Kidney (tissue), 14 donors: ENCODE measurements around the gene ARHGAP42. TPM values are rescaled to one million over a fixed set of nuclear protein-coding genes. Genes with fewer than 3 reads are reported as not detected.

Source experiments
- DNase-seq, 5 donors: peaks; one replicate each; pipeline ENCODE4 v3.0.0-alpha.2; 2013 to 2020
- FAIRE-seq: peaks from 2 replicates; lab custom pipeline; 2012; peaks lifted over from hg19 to GRCh38; lab: Jason Lieb, UNC
- H3K27ac ChIP-seq, 2 donors: one replicate each; pipeline ENCODE4 v1.7.0; 2013; ENCODE audit warnings: low read depth in 2 of 2, low read length in 2 of 2, inconsistent platforms in 1 of 2
- H3K27me3 ChIP-seq: one replicate; pipeline ENCODE4 v1.7.1; 2013; ENCODE audit warnings: low read length, inconsistent platforms; ENCODE audit not compliant: control insufficient read depth, insufficient read depth
- H3K36me3 ChIP-seq, 3 donors: one replicate each; pipeline versions ENCODE4 v1.7.0 to v1.7.1; 2013; ENCODE audit warnings: low read length in 3 of 3, control low read depth in 1 of 3, inconsistent platforms in 1 of 3; ENCODE audit not compliant: insufficient read depth in 3 of 3, control insufficient read depth in 2 of 3
- H3K4me1 ChIP-seq, 3 donors: one replicate each; pipeline versions ENCODE4 v1.7.0 to v1.7.1; 2013; ENCODE audit warnings: low read length in 3 of 3, inconsistent platforms in 1 of 3, low read depth in 1 of 3; ENCODE audit not compliant: control insufficient read depth in 2 of 3, insufficient read depth in 2 of 3
- H3K4me3 ChIP-seq, 3 donors: one replicate each; pipeline versions ENCODE4 v1.7.0 to v1.8.1; 2013; ENCODE audit warnings: low read length in 3 of 3, control low read depth in 1 of 3, inconsistent platforms in 1 of 3
- H3K9ac ChIP-seq, 3 donors: one replicate each; pipeline versions ENCODE4 v1.7.0 to v1.7.1; 2013; ENCODE audit warnings: low read length in 3 of 3, control low read depth in 1 of 3, inconsistent platforms in 1 of 3
- H3K9me3 ChIP-seq, 3 donors: one replicate each; pipeline versions ENCODE4 v1.7.0 to v1.7.1; 2013; ENCODE audit warnings: low read length in 3 of 3, control low read depth in 1 of 3, inconsistent platforms in 1 of 3; ENCODE audit not compliant: control insufficient read depth in 2 of 3, insufficient read depth in 1 of 3
- CTCF ChIP-seq: IDR thresholded peaks from 3 replicates; pipeline ENCODE4 v1.5.1; 2012; ENCODE audit warnings: mild to moderate bottlenecking, moderate library complexity, borderline replicate concordance; ENCODE audit not compliant: insufficient read depth; ENCODE audit errors: extremely low read depth
- intact Hi-C: fragments of 100-400 bp; cut with DNase I; formaldehyde crosslinking; loops from one replicate; pipeline ENCODE4 v1.11.1; 2022
- polyA plus RNA-seq: library from polyadenylated mRNA; stranded (reverse); fragments of 350-450 nt; fragmentation: Illumina TruSeq; extraction: RNeasy Lipid Tissue Mini Kit (QIAGEN cat#74804); gene quantifications from one replicate; pipeline ENCODE4 v1.2.3, GENCODE V29; 2014; ENCODE audit warnings: low read depth, low replicate concordance; ENCODE audit not compliant: insufficient read depth
- total RNA-seq: library from RNA; stranded (reverse); fragmentation: NEBNext Ultra II Directional; extraction: Animal tissue kit (Norgen Biotek cat#: 25700); gene quantifications from one replicate; pipeline ENCODE4 v1.2.1, GENCODE V29; 2021
- donor health status: control.
- donor health status: control.
- donor health status: control.
- donor health status: control.
- donor health status: control.
- donor health status: DM: yes; HTN: yes; CAD: no.
- donor health status: Normal renal cell carcinoma (clear cell type).

ARHGAP42 gene
- total and polyA plus RNA-seq, 2 donors from 2014 or later = 4.2 to 18.9 TPM

- no peak for FAIRE-seq
- no peak for TF ChIP-seq CTCF
- Histone ChIP-seq H3K36me3 (peaks cover 0 to 6% (median 0%) of the 10 kb centered on the region in 3 donors), H3K4me1 (no peaks in the 10 kb centered on the region), H3K27ac (no peak overlapping the region), H3K9me3 (no peaks in the 10 kb centered on the region), H3K9ac (no peak overlapping the region), H3K27me3 (no peaks in the 10 kb centered on the region), H3K4me3 (no peak overlapping the region)
- no peak for DNase-seq
- intact Hi-C loops = no loop called here
Measured at GRCh38 chr11:100961633-100962032, 274.5 kb downstream of the ARHGAP42 start.

- Histone ChIP-seq H3K27me3 (no peaks in the 10 kb centered on the region), H3K9me3 (no peaks in the 10 kb centered on the region), H3K4me3 (no peak overlapping the region), H3K36me3 (peaks cover 0 to 6% (median 0%) of the 10 kb centered on the region in 3 donors), H3K4me1 (no peaks in the 10 kb centered on the region), H3K9ac (no peak overlapping the region), H3K27ac (no peak overlapping the region)
- FAIRE-seq (no peak), DNase-seq (no peak)
- TF ChIP-seq CTCF = no peak
- intact Hi-C loops = no loop called here
Measured at GRCh38 chr11:100963375-100963774, 276.3 kb downstream of the ARHGAP42 start.

DNA sequence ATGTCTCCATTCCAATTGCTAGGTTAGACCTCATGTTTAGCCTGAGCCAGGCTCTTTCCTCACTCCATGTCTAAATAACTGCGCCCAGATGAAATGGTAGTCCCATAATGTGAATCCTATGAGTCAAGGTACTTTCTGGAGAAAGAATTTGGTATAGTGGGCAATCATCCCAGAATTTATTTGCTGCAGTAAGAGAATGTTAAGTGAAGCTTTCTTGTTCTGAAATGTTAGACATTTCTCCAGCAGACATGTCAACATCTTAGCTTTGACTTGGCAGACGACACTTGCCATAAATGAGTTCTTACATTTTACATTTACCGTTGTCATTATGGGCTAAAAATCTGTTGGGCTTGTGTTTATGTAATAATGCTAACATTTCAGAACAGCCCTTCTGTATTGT is 277.3 kb downstream of the ARHGAP42 start:
- Histone ChIP-seq H3K9ac (no peak overlapping the region), H3K4me3 (no peak overlapping the region), H3K27me3 (no peaks in the 10 kb centered on the region), H3K9me3 (peaks cover 0 to 3% (median 0%) of the 10 kb centered on the region in 3 donors), H3K27ac (no peak overlapping the region), H3K4me1 (no peaks in the 10 kb centered on the region), H3K36me3 (peaks cover 0 to 6% (median 0%) of the 10 kb centered on the region in 3 donors)
- FAIRE-seq (no peak), DNase-seq (no peak)
- intact Hi-C loops = no loop called here
- TF ChIP-seq CTCF = no peak

DNA sequence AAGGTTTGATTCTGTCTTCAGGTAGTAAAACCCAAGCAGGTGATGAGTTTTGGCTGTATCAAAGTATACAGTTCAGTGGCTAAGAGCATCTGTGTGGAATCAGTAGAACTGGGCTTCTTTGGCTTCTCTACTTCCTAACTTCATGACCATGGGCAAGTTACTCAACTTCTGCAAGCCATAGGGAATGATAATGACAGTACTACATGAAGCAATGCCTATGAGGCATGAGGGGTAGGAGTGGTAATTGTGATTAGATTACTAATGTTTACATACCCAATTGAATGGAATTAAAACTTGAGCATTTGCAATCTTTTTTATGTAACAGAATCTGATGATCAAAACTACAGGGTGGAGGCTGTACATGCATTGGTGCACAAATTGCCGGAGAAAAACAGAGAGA is 278.3 kb downstream of the ARHGAP42 start:
- intact Hi-C loops = no loop called here
- H3K36me3 ChIP-seq = peaks cover 0 to 6% (median 0%) of the 10 kb centered on the region in 3 donors
- no peak overlapping the region for H3K9ac ChIP-seq

More for the DNA sequence above, 278.3 kb downstream of the ARHGAP42 start:
- Histone ChIP-seq H3K9me3 (peaks cover 0 to 3% (median 0%) of the 10 kb centered on the region in 3 donors), H3K4me3 (no peak overlapping the region), H3K27ac (no peak overlapping the region), H3K27me3 (no peaks in the 10 kb centered on the region), H3K4me1 (no peaks in the 10 kb centered on the region)
- no peak for TF ChIP-seq CTCF
- DNase-seq (no peak), FAIRE-seq (no peak)
